22Rv1 (cell line): Measurements from ENCODE around the gene KLHL29.

Experiments used
- CTCF ChIP-seq: fragments of 450-650 bp; IDR thresholded peaks from 2 replicates; pipeline ENCODE4 v1.5.1; 2017; ENCODE audit warnings: mild to moderate bottlenecking
- ZFX ChIP-seq: fragments of 450-650 bp; IDR thresholded peaks from 2 replicates; pipeline ENCODE4 v1.6.1; 2017; ENCODE audit warnings: antibody characterized with exemption, borderline replicate concordance

- TF ChIP-seq CTCF (peak; percentile 40), ZFX (no peak)
These were observed 120.4 kb downstream of the KLHL29 start for GRCh38 chr2:23505218-23505983.
